ENCODE results near the gene SDE2.

SDE2 gene

DNA sequence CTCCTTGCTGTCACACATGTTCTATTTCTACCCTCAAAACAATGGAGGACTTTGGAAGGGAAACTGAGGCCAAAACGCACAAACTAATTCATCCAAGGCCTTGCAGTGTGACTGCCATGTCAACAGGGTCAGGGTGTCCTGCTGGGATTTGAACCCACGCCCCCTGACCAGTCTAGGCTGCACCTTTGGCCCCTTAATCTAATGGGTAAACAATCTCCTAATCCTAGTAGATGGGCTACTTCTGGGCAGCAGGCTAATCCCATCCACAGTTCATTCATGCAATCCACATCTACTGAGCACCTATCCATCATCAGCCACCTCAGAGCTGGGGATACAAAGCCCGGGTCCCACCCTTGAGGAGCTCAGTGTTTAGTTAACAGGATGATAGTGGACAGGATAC is 41.1 kb downstream of the SDE2 start:
- no peak overlapping the region for H3K4me3 ChIP-seq (ENCODE audit: low read depth, low read length)
- TF ChIP-seq, protein P1, sequence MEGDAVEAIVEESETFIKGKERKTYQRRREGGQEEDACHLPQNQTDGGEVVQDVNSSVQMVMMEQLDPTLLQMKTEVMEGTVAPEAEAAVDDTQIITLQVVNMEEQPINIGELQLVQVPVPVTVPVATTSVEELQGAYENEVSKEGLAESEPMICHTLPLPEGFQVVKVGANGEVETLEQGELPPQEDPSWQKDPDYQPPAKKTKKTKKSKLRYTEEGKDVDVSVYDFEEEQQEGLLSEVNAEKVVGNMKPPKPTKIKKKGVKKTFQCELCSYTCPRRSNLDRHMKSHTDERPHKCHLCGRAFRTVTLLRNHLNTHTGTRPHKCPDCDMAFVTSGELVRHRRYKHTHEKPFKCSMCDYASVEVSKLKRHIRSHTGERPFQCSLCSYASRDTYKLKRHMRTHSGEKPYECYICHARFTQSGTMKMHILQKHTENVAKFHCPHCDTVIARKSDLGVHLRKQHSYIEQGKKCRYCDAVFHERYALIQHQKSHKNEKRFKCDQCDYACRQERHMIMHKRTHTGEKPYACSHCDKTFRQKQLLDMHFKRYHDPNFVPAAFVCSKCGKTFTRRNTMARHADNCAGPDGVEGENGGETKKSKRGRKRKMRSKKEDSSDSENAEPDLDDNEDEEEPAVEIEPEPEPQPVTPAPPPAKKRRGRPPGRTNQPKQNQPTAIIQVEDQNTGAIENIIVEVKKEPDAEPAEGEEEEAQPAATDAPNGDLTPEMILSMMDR (IDR thresholded peaks at IDR 0.05; ENCODE audit: low read depth, low read length), result no peak

DNA sequence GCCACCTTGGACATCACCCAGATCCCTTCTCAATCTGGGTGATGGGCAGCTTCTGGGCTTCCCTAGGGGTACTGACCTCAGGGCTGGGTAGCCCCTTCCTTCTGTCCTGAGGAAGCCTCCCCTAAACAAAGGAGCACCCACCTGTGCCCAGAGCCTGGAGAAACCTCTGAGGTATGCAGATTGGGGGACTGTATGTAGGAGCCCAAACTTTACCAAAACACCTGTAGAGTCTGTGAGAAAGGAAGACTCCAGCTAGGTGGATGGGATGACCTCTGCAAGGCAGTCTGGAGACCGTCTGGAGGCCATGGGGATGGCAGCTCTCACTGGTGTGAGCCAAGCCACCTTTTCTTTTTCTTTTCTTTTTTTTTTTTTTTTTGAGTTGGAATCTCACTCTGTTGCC is 44.4 kb downstream of the SDE2 start:
- H3K4me3 ChIP-seq (ENCODE audit: low read depth, low read length), result no peak overlapping the region
- TF ChIP-seq, protein P1 (IDR thresholded peaks at IDR 0.05; ENCODE audit: low read depth, low read length), result no peak

DNA sequence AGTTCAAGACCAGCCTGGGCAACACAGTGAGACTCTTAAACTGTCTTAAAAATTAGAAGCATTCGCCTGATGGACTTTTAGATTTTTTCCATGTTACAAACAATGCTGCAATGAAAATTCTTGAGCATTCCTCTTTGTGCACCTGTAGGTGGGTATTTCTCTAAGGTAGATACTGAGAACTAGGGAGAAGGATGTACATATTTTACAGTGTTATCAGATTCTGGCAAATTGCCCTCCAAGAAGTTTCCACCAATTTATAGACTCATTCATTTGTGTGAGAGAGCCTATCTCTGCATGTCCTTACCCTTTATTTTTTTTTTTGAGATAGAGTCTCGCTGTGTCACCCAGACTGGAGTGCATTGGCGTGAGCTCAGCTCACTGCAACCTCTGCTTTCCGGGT is 45.8 kb downstream of the SDE2 start:
- no peak overlapping the region for H3K4me3 ChIP-seq (ENCODE audit: low read depth, low read length)
- TF ChIP-seq, protein P1 (IDR thresholded peaks at IDR 0.05; ENCODE audit: low read depth, low read length), result no peak

DNA sequence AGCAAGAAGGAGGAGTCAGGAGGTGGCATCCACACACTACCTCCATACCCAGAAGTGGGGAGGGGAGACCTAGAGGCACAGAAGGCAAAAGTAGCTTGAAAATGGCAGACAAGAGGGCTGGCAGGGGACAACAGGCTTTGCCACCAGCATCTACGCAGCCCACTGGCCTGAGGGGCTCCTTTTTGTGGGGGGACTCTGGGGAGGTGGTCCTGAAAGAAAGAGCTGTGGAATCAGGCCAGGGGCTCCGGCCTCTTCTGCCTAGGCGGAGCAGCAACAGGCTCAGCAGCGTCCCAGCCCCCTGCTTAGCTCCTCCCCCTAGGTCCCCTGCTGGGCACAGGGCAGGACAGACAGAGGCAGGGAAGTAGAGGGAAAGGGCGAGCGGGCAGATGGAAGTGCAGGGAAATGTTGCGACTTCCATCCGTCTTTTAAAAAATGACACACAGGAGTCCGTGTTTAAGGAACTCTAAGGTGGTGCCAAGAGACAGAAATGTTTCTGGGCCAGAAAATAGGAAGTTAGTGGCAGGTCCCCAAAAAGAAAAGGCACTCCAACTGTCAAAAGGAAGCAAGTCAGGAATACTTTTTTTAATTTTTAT is 48.1 kb downstream of the SDE2 start:
- TF ChIP-seq, protein P1 (IDR thresholded peaks at IDR 0.05; ENCODE audit: low read depth, low read length), result no peak
- no peak overlapping the region for H3K4me3 ChIP-seq (ENCODE audit: low read depth, low read length)

DNA sequence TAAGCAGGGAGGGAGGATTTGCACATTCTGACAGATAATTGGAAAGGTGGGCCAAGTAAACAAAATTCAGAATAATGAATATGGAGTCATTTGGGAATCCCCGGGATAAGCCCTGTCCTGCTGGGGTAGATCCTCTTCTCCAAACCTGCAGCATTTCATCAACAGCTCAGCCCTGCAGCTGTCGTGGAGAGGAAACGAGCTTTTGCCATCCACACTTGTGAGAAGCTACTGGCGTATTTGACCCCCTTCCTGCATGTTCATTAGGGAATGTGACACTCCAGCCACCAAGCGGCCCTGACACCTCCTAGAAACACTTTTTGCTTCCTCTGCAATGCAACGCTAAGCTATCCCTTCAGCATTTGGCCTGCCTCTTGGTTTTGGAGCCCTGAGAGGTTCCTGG is 50.1 kb downstream of the SDE2 start:
- no peak overlapping the region for H3K4me3 ChIP-seq (ENCODE audit: low read depth, low read length)
- TF ChIP-seq, protein P1 (IDR thresholded peaks at IDR 0.05; ENCODE audit: low read depth, low read length), result no peak

DNA sequence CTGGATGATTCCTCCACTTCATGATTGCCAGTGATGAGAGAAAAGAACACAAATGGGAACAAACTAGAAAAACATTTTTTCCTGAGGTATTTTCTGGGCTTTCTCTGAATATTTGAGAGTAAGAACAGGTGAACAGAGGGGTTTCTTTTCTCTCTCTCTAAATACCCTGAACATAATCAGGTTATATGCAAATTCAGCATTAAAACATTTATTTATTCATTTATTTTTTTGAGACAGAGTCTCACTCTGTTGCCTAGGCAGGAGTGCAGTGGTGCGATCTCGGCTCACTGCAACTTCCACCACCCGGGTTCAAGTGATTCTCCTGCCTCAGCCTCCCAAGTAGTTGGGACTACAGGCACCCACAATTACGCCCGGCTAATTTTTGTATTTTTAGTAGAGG is 52.3 kb downstream of the SDE2 start:
- H3K4me3 ChIP-seq (ENCODE audit: low read depth, low read length), result no peak overlapping the region
- TF ChIP-seq, protein P1 (IDR thresholded peaks at IDR 0.05; ENCODE audit: low read depth, low read length), result no peak

DNA sequence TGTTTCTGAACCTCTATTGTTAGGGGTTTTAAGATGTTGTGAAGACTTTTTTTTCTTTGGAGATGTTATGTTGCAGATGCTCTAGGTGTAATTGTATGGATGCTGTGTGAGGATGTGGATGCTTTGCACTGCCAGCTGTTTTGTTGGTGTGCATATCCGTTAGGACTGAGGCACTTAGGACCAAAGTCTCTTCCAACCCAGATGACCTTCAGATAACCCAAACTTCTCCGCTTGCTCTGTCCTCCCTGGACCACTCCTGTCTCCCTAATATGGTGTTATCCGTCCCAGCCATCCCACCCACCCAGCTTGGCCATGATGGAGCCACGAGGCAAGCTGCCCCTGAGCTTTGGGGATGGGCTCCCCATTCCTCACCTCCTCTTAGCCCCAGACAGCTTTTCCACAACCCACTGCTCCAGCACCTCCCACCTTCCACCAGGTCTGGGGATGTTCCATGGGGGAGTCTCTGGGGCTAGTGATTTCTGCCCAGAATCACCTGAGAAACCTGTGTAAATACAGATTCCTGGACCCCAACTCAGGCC is 53.0 kb downstream of the SDE2 start:
- TF ChIP-seq, protein P1 (IDR thresholded peaks at IDR 0.05; ENCODE audit: low read depth, low read length), result no peak
- H3K4me3 ChIP-seq (ENCODE audit: low read depth, low read length), result no peak overlapping the region
